ENCODE data around the gene DISC1.
"Not testable (repeated sequence)": the region's sequence is repeated elsewhere in the genome, so short reads cannot be mapped to it uniquely, and the experiment has no call there.

Gene DISC1

DNA sequence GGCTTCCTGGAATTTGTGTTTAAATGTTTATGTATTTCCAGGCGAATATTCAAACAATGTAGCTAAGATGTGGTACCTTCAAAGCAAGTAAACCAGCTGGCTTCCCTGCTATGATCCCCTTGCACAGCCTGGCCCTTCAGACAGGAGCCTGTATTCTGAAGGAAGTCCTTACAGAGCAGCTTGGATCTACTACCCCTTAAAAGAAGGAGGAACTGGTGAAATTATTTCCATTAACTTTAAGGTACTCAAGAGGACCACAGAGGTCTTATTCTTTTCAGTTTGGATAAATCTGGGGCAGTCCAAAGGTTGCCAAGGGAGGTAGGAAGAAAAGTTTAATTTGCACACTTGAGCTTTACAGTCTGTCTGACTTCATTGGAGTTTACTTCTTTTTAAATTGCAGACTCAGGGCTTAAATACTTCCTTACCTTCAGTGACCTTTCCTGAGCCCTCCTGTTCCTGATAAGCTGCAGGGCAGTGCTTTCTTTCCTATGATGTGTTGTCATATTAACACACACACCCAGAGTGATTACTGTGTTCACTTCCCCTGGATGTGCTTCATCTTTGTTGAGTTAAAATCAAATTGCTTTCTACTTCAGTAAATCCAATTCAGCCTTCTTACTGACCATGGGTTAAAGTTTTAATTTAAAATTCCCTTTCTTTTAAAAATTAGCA is 40.5 kb downstream of the DISC1 start:
- DNase-seq (ENCODE audit: extremely low read depth in 1 of 2, low read depth in 1 of 2): no peak

DNA sequence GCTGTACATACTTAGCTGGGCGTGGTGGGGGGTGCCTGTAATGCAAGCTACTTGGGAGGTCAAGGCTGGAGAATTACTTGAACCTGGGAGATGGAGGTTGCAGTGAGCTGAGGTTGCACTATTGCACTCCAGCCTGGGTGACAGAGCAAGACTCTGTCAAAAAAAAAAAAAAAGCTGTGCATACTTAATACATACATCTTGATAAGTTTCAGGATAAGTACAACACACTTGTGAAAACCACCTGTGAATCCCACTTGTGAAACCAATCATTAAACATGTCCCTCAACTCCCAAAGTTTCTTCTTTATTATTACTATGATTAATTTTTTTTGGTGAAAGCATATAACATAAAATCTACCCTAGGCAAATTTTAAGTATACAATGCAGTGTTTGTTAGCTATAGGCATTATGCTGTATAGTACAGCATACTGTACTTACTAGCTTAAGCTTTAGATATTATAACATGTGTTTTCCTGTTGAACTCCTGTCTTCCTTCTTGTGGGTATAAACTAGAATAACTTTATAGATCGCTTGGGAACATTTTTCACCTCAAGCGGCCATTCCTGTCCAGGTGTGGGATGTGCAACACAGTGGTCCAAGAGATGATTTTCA is 41.4 kb downstream of the DISC1 start:
- DNase-seq (ENCODE audit: extremely low read depth in 1 of 2, low read depth in 1 of 2): no peak

DNA sequence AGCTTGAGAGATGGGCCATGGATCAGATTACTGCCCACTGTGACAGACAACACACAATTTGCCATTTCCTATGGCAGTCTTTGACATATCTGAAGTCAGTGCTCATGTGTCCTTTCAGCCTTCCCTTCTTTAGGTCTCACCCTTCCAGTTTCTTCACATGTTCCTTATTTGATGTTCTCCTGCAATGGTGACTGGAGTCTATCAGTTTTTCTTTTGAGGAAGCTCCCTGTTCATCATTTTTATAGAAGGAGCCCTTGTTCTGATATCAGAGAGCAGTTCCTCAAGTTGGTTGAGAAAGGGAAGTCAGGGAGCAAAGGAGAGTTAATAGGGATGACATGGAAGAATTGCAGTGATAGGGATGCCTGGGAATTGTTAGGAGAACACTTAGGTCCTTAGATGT is 42.2 kb downstream of the DISC1 start:
- DNase-seq (ENCODE audit: extremely low read depth in 1 of 2, low read depth in 1 of 2): no peak

DNA sequence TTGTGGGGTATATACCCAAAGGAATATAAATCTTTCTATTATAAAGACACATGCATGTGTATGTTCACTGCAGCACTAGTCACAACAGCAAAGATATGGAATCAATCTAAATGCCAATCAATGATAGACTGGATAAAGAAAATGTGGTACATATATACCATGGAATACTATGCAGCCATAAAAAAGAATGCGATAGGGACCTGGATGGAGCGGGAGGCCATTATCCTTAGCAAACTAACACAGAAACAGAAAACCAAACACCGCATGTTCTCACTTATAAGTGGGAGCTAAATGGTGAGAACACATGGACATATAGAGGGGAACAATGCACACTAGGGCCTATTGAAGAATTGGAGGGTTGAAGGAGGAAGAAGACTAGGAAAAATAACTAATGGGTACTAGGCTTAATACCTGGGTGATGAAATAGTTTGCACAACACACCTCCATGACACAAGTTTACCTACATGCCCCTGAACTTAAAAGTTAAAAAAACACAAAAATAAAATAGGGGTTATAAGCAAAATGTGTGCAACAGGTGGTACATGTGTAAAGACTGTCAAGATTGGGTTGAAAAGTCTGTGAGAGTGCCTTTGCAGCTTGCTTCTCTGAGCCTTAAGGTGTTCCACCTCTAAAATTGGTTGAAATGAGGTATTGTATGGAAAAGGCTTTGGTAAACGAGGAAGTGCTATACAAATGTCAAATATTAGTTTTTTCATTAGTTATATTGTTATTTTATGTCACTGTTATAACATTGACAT is 43.5 kb downstream of the DISC1 start:
- not testable (repeated sequence) for DNase-seq (ENCODE audit: extremely low read depth in 1 of 2, low read depth in 1 of 2)

DNA sequence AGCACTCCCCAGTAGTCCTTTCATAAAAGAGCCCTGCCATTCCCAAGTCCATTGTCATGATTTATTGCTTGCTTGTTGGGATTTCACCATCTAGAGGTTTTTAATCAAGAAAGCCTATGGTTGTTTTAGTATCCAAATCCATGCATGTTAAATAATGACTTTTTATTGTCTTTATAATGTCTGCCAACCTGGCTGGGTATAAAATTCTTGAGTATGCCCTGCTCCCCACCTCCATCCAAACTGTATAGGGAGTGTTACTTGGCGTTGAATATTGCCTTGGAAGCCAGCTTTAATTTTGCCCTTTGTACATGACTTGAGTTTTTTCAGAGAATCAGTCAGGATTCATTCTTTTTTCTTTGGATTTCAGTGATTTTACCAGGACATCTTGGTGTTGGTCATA is 44.2 kb downstream of the DISC1 start:
- no peak for DNase-seq (ENCODE audit: extremely low read depth in 1 of 2, low read depth in 1 of 2)

DNA sequence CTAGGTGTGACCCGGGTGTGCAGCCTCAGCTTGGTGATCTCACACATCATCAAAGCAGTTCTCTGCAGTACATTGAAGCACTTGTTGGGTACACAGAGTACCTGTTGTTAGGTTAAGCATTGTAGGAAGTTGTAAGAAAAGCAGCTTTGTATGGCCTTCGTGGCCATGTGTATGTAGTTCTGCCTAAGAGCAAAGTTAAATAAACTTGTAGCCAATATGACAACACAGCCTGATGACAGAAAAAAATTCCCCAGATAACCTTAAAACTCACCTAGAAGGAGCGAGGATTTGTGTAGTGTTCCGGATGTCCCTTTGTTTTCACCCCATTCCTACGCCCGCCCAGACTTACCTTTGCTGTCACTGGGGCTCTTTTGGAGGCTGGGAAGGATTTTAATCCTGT is 48.0 kb downstream of the DISC1 start:
- DNase-seq (ENCODE audit: extremely low read depth in 1 of 2, low read depth in 1 of 2): no peak

DNA sequence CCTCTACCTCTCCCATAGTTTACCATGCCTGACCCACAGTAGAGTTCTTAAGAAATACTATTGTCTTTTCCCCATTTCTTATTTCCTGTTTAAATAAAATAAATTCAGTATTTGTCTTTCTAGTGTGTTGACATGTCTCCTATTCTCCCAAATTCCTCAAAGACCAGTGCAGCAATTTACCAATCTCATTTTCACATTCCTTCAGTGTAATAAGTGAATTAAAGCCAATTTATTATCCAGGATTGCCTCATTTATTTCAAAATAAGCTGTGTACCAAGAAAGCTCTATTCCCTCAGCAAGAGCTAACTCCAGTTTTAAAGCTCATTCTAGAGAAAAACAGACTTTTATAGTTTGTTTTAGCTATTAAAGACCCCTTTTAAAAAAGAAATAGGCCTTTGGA is 49.9 kb downstream of the DISC1 start:
- no peak for DNase-seq (ENCODE audit: extremely low read depth in 1 of 2, low read depth in 1 of 2)

DNA sequence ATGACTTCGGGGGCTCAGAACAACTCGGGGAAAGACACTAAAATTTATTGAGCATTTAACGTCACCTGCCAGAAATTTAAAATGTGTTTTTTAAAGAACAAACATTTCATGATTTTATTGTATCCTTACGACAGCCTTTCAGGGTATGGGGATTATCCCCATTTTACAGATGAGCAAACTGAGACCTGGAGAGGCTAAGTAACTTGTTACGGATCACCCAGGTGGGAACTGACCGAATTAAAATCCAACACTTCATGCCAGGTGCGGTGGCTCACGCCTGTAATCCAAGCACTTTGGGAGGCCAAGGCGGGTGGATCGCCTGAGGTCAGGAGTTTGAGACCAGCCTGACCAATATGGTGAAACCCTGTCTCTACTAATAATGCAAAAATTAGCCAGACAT is 50.9 kb downstream of the DISC1 start:
- DNase-seq (ENCODE audit: extremely low read depth in 1 of 2, low read depth in 1 of 2): no peak

DNA sequence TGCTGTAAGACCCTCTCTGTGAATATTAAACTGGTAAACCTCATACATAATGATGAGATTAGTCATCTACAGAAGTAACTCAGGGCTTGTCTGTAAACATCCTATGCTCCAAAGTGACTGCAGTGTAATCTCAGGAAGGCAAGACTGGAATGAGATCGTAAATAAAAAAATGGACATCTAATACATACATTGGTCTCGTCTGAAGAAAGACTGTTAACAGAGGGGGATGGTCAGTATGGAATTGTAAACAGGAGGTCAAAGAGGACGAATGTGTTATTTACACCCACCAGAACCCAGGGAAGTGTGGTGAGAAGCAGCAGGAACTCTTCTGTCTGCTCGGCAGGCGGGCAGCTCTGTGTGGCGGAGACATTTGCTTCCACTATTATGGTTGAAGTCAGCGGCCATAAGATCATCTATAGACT is 51.4 kb downstream of the DISC1 start:
- no peak for DNase-seq (ENCODE audit: extremely low read depth in 1 of 2, low read depth in 1 of 2)

DNA sequence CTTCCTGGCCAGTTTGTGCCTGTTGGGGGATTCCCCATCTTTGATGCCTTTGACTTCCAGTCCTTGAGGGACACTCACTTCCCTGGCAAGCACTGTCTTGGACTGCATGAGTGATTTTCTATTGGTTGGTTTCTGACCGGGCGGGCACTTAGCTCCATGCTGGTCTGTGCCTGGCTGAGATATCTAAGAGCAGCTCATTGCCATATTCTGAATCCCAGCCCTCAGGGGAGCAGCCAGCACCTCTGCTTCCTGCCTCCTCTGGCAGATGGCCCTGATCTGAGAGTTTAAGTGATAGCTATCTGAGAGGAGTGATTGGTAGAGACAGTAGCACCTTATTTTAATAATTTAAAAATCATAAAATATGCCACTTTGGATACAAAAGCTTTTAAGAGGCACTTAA is 52.5 kb downstream of the DISC1 start:
- DNase-seq (ENCODE audit: extremely low read depth in 1 of 2, low read depth in 1 of 2): no peak

DNA sequence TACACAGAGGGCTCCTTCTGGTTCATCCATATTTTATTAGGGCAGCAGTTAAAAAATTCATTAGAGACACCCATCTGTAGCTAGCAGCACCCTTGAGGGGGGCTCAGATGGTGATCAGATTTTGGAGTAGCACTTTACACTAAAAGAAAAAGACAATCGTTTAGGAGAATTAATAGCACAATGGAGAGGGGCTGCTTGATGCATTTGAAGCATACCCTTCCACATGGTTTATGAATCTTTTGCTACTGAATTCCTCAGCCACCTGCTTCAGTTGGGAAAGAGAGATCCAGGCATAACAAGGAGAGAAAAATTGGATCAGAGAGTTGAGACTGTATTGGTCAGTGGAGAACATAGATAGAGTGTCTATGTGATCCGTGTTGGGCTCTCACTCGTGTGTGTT is 54.4 kb downstream of the DISC1 start:
- DNase-seq (ENCODE audit: extremely low read depth in 1 of 2, low read depth in 1 of 2): no peak

DNA sequence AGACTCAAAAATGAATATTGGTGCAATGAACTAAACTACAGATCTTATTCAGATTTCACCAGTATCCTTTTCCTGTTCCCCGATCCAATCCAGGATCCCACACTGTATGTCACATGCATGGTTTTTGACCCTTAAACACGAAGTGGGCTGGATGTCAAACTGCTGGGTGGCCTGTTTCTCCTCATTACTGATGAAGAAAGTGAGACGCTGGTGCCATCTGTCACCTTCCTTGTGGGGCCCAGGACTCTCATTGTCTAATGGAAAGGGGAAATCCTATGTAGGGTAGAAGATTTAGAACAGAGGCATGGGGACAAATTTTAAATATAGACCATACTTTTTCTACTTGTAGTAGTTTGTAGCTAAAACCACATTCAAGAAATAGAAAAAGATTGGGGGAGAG is 56.2 kb downstream of the DISC1 start:
- no peak for DNase-seq (ENCODE audit: extremely low read depth in 1 of 2, low read depth in 1 of 2)

DNA sequence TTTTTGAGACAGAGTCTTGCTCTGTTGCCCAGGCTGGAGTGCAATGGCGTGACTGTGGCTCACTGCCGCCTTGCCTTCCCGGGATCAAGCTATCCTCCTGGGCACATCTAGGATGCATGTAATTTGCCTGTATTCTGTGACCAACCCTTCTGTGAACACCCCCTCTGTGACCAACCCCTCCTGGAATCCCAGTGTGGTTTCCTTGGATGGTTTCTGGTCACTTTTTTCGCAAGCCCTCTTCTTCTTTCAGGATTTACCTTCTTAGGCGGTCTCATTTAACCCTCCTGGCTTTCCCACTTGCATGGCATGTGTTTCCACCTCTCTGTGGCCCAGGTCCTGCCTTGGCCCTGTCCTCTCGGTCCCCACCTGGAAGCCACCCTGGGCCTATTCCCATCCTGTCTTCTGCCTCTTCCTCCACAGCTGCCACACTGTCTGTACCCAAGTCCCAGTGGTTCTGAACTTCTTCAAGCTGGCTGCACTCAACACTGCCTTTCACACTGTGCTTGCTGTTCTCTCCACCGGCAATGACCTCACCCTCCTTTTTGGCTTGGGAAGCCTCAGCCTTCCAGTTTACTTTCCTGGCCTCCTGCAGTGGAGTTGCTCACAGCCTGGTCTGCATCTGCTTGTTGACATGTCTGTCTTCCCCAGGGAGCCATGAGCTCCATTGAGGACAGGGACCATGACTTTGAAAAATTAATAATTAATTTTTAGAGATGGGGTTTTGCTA is 57.0 kb downstream of the DISC1 start:
- no peak for DNase-seq (ENCODE audit: extremely low read depth in 1 of 2, low read depth in 1 of 2)

DNA sequence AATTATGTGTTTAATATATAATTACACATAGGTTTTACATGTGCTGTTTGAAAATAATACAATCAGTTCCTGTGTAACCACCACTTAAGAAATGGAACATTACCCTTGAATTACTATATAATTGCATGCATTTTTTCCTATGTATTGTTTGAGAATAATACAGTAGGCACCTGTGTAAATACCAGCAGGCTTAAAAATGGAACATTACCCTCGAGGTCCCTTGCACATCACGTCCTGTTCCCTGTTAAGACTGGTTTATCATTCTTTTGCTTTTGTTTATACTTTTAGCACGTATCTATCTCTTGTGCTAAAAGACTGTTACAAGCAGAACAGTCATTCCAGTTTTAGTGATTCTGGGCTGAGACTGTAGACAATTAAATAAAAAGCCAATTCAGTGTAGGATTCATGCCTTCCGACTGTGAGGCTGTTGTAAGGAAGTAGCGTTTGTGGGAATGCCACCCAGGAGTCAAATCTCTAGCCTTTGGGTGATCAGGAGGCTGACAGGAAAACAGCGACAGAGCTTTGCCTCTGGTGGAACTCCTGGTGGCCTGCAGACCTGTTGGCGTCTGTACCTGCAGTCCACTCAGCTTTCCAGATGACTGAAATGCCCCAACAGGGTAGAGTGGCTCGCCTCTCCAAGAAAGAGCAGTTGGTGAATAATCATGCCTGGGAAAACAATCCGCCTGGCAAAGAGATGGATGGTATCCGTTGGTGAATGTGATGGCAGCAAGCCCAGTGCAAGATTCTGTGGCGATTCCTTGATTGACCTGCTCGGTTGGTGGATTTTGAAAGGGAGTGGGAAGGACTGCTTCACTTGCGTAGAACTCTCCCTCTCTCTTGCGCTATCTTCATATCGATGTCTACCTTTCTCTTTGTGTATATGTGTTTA is 58.0 kb downstream of the DISC1 start:
- DNase-seq (ENCODE audit: extremely low read depth in 1 of 2, low read depth in 1 of 2): no peak

DNA sequence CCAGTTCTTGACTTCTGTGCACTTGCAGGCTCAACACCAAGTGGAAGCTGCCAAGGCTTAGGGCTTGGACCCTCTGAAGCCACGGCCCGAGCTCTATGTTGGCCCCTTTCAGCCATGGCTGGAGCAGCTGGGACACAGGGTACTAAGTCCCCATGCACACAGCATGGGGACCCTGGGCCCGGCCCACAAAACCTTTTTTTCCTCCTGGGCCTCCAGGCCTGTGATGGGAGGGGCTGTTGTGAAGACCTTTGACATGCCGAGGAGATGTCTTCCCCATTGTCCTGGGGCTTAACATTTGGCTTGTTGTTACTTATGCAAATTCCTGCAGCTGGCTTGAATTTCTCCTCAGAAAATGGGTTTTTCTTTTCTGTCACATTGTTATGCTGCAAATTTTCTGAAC is 59.8 kb downstream of the DISC1 start:
- DNase-seq (ENCODE audit: extremely low read depth in 1 of 2, low read depth in 1 of 2): no peak

DNA sequence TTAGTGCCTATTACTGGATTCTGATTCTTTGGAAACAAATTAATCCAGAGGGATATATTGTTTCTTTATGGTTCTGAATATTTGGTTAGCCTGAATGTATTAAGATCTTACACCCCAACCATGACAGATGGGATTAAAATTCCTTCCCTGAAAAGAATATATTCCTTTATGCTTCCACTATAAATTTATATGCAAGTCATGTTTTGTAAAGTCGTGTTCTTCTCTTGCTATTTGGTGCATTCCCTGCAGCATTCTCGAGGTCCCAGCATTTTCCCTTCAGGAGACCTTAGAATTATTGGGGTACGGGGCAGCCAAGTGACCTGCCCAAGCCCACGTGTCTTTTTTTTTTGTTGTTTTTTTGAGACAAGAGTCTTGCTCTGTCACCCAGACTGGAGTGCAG is 62.4 kb downstream of the DISC1 start:
- DNase-seq (ENCODE audit: extremely low read depth in 1 of 2, low read depth in 1 of 2): no peak

DNA sequence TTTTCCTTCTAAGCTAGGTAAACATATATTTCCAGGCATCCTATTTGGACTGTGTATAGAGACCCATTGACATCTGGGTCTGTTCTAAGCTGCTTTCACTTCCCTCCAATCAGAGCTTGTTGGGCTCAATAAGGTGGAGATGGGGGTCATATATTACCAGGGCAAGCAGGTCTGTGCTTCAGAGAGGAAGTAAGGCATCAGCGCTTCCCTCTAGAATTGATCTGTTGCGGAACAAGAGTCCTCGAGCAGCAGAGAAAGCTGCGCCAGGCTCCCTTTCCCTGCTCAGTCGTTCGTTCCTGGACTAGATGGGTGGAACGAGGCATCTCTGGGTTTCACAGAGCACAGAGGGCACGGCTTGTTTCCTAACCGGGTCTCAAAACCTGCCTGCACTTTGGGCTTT is 63.5 kb downstream of the DISC1 start:
- no peak for DNase-seq (ENCODE audit: extremely low read depth in 1 of 2, low read depth in 1 of 2)

DNA sequence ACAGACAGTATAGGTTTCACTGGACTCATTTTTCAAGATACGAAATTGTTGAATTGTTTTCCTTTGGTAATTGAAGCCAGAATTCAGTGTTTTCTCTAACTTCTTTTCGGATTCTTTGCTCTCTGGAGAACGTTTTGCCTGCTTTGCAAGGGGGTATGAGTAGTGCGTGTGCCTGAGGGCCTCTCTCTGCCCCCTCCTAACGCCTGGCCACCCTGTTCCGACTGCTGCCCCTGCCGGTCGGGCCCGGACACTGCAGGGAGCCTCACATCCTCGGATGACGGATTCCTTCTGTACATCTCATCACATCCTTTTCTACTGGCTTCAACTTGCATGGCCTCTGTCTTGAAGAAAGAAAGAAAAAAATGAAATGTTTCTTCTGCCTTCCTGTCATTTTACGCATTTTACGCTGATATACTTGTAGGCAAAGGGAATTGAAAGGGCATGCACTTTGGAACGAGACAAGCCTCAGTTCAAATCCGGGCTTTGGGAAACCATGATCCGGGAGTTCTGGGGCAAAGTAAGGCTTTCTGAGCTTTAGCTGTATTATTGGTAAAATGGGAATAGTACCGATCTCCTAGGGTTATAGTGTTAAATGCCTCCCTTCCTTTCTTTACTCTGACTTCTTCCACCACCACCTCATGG is 65.1 kb downstream of the DISC1 start:
- DNase-seq (ENCODE audit: extremely low read depth in 1 of 2, low read depth in 1 of 2): no peak

DNA sequence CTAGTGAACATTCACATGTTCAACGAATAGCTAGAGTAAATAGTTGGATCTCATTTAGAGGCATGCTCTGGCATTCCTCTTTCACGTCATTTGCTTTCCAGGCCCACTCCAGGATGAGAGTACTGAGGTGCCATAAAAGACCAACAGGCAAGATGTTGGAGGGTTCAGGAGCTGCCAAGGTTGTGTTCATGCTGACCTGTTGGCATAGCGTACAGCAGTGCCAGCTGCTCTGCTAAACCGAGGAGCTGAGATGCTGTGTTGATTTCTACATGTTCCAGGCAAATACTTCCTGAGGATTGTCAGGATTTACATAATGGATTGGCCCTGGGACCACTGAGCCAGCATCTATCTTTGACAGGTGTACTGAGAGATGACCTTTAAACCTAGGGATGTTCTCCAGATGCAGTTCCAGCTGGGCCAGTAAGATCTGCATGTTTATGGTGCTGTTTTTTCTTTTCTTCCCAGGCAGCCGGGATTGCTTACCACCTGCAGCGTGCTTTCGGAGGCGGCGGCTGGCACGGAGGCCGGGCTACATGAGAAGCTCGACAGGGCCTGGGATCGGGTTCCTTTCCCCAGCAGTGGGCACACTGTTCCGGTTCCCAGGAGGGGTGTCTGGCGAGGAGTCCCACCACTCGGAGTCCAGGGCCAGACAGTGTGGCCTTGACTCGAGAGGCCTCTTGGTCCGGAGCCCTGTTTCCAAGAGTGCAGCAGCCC is 66.9 kb downstream of the DISC1 start:
- no peak for DNase-seq (ENCODE audit: extremely low read depth in 1 of 2, low read depth in 1 of 2)

DNA sequence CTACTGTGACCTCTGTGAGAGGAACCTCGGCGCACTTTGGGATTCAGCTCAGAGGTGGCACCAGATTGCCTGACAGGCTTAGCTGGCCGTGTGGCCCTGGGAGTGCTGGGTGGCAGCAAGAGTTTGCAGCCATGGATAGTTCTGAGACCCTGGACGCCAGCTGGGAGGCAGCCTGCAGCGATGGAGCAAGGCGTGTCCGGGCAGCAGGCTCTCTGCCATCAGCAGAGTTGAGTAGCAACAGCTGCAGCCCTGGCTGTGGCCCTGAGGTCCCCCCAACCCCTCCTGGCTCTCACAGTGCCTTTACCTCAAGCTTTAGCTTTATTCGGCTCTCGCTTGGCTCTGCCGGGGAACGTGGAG is 67.5 kb downstream of the DISC1 start:
- no peak for DNase-seq (ENCODE audit: extremely low read depth in 1 of 2, low read depth in 1 of 2)

Data from activated CD8-positive, alpha-beta memory T cell treated with anti-CD3 and anti-CD28 coated beads for 1 hour (primary cell).